SJCRH30 (cell line): ENCODE data around the gene MTHFD2L. TPM values are rescaled to one million over a fixed set of nuclear protein-coding genes. Genes with fewer than 3 reads are reported as not detected.
"Not testable (repeated sequence)": the region's sequence is repeated elsewhere in the genome, so short reads cannot be mapped to it uniquely, and the experiment has no call there.

ENCODE experiments used
- DNase-seq, 2 experiments: peaks; one replicate each; pipeline ENCODE4 v3.0.0-alpha.2; 2015 to 2020
- H3K27ac ChIP-seq: fragments of 250-450 bp; sonication (Bioruptor Pico); 2 replicates; pipeline ENCODE4 v1.5.1; 2020; ENCODE audit warnings: mild to moderate bottlenecking, moderate library complexity
- H3K27me3 ChIP-seq: fragments of 250-450 bp; sonication (Bioruptor Pico); 2 replicates; pipeline ENCODE4 v1.5.1; 2020; ENCODE audit warnings: mild to moderate bottlenecking, moderate library complexity
- H3K36me3 ChIP-seq: fragments of 250-450 bp; sonication (Bioruptor Pico); 2 replicates; pipeline ENCODE4 v1.5.1; 2020; ENCODE audit warnings: mild to moderate bottlenecking, moderate library complexity
- H3K4me1 ChIP-seq: fragments of 250-450 bp; sonication (Bioruptor Pico); 2 replicates; pipeline ENCODE4 v1.5.1; 2020; ENCODE audit warnings: mild to moderate bottlenecking, moderate library complexity
- H3K4me3 ChIP-seq: fragments of 250-450 bp; sonication (Bioruptor Pico); 2 replicates; pipeline ENCODE4 v1.5.1; 2020; ENCODE audit warnings: mild to moderate bottlenecking, moderate library complexity
- H3K9me3 ChIP-seq: fragments of 250-450 bp; sonication (Bioruptor Pico); replicated peaks from 2 replicates; pipeline ENCODE4 v1.5.1; 2020; ENCODE audit warnings: mild to moderate bottlenecking, moderate library complexity
- total RNA-seq: library from RNA; depleted of rRNA; stranded (reverse); fragments of >200 nt; shearing (Covaris generic); gene quantifications from 2 replicates; pipeline ENCODE4 v1.2.3, GENCODE V29; 2014

Gene MTHFD2L
- total RNA-seq, 1 experiment from 2014 or later = 33.3 TPM

DNA sequence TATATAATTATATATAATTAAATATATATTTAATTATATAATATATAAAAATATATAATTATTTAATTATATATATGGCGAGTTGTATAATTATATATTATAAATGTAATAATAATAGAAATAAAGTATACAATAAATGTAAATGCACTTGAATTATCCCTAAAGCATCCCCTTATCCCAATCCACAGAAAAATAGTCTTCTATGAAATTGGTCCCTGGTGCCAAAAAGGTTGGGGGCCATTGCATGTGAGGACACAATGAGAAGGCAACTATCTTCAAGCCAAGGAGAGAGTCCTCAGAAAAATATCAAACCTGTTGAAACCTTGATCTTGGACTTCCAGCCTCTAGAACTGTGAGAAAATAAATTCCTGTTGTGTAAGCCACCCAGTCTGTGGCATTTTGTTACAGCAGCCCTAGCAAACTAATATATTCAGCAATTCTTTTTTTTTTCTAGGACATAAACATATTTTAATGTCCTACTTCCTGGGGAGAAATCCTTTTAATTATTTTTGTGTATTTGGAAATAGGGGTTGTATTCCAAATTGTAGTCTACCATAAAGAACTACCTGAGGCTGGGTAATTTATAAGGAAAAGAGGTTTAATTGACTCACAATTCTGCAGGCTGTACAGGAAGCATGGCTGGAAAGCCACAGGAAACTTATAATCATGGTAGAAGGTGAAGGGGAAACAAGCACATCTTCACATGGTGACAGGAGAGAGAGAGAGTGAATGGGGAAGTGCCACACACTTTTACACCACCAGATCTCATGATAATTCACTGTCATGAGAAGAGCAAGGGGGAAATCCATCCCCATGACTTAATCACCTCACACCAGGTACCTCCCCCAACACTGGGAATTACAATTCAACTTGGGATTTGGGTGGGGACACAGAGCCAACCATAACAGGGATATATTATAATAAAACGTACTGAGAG, 36.0 kb upstream of the MTHFD2L start:
- no peak overlapping the region for H3K27ac ChIP-seq
- no peaks in the 10 kb centered on the region for H3K36me3 ChIP-seq
- peaks cover 4% of the 10 kb centered on the region; the same call in 1 of the 2 replicates for H3K4me1 ChIP-seq
- no peak overlapping the region for H3K4me3 ChIP-seq
- H3K27me3 ChIP-seq = no peaks in the 10 kb centered on the region
- H3K9me3 ChIP-seq = no peaks in the 10 kb centered on the region; the same call in 1 of the 2 replicates
- no peak for DNase-seq

DNA sequence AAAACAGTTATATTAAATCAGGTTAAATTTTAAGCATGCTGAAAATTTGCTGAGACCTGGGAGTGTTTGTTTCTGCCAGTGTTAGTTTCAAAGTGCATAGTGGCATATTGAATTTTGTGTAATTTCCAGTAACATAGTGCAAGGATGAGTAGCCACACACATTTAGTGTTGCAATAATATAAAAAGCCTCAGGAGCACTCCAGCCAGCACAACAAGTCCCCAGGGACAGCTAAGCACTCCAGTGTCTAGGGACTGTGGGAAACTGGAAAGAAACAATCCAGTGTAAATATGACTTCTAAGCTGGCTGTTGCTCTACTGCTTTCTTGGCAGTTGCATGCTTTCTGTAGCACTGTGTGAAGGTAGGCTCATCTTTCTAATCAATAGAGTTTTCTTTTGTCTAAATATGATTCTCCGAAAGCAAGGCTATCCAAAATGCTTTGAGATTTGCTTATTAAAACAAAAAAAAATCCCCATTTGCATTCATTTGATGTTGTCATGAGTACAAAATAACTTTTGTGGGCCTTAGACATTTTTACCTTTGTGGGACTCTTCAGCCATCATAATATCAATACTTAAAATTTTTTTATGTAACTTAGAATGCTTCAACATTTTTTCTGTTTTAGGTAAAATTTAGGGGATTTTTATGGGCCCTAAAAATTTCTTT, 34.7 kb upstream of the MTHFD2L start:
- DNase-seq = peak; percentile 46 to 73
- no peaks in the 10 kb centered on the region for H3K36me3 ChIP-seq
- no peaks in the 10 kb centered on the region; the same call in 1 of the 2 replicates for H3K9me3 ChIP-seq
- H3K27me3 ChIP-seq = no peaks in the 10 kb centered on the region
- peaks cover 8% of the 10 kb centered on the region for H3K4me1 ChIP-seq
- H3K27ac ChIP-seq = no peak overlapping the region
- no peak overlapping the region for H3K4me3 ChIP-seq

DNA sequence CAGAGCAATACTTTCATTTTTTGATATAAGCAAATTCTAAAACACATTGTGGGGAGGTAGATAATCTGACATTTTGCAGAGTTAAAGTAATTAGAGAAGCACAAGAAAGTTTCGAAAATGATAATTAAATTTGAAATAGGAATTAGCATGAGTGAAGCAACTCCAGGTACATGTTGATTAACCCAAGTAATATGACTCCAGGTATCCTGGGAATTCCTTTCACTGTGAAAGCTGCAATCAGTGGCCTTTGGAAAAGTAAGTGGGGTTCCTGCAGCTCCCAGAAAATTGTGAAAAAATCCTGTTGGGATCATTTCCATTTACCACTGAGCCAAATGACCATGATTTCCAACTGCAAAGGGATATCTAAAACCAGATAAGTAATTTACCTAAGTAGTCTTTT, 32.9 kb upstream of the MTHFD2L start:
- H3K9me3 ChIP-seq = no peaks in the 10 kb centered on the region; the same call in 1 of the 2 replicates
- no peak overlapping the region for H3K27ac ChIP-seq
- H3K36me3 ChIP-seq = no peaks in the 10 kb centered on the region
- H3K4me1 ChIP-seq = peaks cover 10% of the 10 kb centered on the region
- H3K27me3 ChIP-seq = no peaks in the 10 kb centered on the region
- no peak for DNase-seq
- no peak overlapping the region for H3K4me3 ChIP-seq

DNA sequence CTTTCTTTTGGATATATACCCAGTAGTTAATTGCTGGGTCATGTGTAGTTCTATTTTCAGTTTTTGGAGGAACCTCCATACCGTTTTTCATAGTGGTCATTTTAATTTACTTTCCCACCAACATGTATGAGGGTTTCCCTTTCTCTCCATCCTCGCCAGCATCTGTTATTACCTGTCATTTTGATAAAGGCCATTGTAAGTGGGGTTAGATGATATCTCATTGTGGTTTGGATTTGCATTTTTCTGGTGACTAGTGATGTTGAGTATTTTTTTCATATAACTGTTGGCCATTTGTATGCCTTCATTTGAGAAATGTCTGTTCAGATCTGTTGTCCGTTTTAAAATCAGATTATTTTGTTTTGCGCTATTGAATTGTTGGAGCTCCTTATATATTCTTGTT, 30.2 kb upstream of the MTHFD2L start:
- H3K4me3 ChIP-seq = no peak overlapping the region
- H3K4me1 ChIP-seq = peaks cover 10% of the 10 kb centered on the region
- no peaks in the 10 kb centered on the region for H3K27me3 ChIP-seq
- no peaks in the 10 kb centered on the region; the same call in 1 of the 2 replicates for H3K9me3 ChIP-seq
- peak in 1 of 2 experiments; percentile 34 for DNase-seq
- H3K36me3 ChIP-seq = no peaks in the 10 kb centered on the region
- no peak overlapping the region for H3K27ac ChIP-seq

DNA sequence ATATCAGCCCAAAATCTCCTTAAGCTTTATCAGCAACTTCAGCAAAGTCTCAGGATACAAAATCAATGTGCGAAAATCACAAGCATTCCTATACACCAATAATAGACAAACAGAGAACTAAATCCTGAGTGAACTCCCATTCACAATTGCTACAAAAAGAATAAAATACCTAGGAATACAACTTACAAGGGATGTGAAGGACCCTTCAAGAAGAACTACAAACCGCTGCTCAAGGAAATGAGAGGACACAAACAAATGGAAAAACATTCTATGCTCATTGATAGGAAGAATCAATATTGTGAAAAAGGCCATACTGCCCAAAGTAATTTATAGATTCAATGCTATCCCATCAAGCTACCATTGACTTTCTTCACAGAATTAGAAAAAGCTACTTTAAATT, 27.1 kb upstream of the MTHFD2L start:
- H3K36me3 ChIP-seq, H3K27ac ChIP-seq, H3K4me1 ChIP-seq, H3K4me3 ChIP-seq, H3K9me3 ChIP-seq, DNase-seq, H3K27me3 ChIP-seq: not testable (repeated sequence)

DNA sequence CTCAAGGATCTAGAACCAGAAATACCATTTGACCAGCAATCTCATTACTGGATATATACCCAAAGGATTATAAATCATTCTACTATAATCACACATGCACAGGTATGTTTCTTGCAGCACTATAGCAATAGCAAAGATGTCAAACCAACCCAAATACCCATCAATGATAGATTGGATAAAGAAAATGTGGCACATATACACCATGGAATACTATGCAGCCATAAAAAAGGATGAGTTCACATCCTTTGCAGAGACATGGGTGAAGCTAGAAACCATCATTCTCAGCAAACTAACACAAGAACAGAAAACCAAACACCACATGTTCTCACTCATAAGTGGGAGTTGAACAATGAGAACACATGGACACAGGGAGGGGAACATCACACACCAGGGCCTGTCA, 25.7 kb upstream of the MTHFD2L start:
- not testable (repeated sequence) for H3K27ac ChIP-seq, H3K27me3 ChIP-seq, H3K9me3 ChIP-seq, H3K4me3 ChIP-seq, H3K4me1 ChIP-seq, DNase-seq, H3K36me3 ChIP-seq

DNA sequence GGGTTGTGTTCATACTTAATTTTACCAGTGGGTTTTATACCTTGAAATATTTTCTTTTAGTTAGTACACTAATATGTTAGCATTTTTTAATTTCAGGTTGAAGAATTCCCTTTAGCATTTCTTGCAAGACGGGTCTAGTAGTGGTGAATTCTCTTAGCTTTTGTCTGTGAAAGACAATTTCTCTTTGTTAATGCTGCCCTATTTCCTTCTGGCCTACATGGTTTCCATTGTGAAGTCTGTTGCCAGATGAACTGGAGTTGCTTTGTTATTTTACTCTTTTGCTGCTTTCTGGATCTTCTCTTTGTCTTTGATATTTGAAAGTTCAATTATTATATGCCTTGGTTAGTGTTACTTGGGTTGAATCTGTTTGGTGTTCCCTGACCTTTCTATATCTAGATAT, 25.0 kb upstream of the MTHFD2L start:
- Histone ChIP-seq H3K27me3 (no peaks in the 10 kb centered on the region), H3K36me3 (no peaks in the 10 kb centered on the region), H3K4me3 (no peak overlapping the region), H3K27ac (no peak overlapping the region), H3K4me1 (peaks cover 5% of the 10 kb centered on the region), H3K9me3 (no peaks in the 10 kb centered on the region)
- DNase-seq = no peak

DNA sequence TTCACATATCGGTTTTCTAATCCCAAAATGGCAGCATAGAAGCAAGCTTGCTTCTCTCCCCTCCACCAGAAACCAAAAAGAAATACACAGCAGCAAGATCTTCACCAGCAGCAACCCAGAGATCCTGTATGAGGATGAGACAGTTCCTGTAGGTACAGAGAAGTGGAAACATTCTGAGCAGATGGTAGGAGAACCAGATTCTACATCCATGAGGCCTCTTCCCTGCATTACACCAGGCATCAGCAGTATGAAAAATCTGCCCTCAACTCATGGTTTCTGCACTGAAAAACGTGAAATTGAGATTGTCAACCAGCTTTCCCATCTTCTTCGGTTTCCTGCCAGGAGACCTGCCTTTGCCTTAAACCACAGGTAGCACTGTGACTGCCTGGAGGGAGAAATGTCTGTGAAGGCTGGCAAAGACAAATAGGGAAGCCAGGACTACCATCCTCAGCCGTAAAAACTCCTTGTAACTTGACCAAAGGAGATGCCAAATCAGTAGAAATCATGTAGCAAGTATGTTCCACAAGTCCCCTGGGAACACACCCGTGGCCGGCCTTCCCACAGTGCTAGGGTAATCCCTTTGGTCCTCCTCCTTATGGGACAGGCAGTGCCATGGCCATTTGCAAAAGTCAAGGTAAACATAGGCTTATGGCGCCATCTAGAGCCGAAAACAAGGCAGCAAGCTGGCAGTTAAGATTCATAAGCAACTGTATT, 24.0 kb upstream of the MTHFD2L start:
- Histone ChIP-seq H3K9me3 (no peaks in the 10 kb centered on the region), H3K27me3 (no peaks in the 10 kb centered on the region), H3K4me1 (no peaks in the 10 kb centered on the region), H3K27ac (no peak overlapping the region), H3K4me3 (no peak overlapping the region), H3K36me3 (no peaks in the 10 kb centered on the region)
- DNase-seq = peak; percentile 87 to 92

DNA sequence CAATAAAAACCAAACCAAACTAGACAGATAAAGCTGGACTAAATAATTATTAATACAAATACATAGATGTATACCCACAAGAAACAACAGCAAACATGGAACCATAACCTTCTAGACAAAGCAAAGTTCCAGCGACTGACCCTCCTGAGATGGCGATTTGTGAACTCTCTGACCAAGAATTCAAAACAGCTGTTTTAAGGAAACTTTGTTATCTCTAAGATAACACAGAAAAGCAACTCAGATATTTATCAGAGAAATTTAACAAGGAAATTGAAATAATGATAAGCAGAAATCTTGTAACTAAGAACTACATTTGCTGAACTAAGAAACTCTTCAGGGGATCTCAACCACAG, 23.4 kb upstream of the MTHFD2L start:
- H3K27me3 ChIP-seq = no peaks in the 10 kb centered on the region
- DNase-seq = no peak
- H3K27ac ChIP-seq = no peak overlapping the region
- H3K9me3 ChIP-seq = no peaks in the 10 kb centered on the region
- H3K36me3 ChIP-seq = no peaks in the 10 kb centered on the region
- H3K4me1 ChIP-seq = no peaks in the 10 kb centered on the region
- H3K4me3 ChIP-seq = no peak overlapping the region

DNA sequence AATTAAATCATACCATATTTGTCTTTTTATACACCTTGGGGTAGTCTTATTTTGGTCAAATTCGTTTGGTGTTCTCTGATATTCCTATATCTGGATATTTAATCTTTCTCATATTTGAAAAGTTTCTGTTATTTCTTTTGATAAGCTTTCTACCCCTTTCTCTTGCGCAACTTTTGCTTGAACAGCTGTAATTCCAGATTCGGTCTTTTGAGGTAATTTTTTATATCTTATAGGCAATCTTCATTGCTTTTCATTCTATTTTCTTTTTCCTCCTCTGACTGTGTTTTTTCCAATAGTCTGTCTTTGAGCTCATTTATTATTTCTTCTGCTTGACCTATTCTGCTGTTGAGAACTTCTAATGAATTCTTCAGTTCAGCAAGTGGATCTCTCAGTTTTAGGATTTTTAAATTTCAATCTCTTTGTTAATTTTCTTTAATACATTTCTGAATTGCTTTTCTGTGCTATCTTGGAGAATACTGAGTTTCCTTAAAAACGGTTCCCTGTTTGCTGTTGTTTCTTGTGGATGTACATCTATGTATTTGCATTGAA, 11.3 kb upstream of the MTHFD2L start:
- no peaks in the 10 kb centered on the region for H3K27me3 ChIP-seq
- no peak overlapping the region for H3K4me3 ChIP-seq
- H3K27ac ChIP-seq = no peak overlapping the region
- H3K36me3 ChIP-seq = no peaks in the 10 kb centered on the region
- H3K9me3 ChIP-seq = 0 out of 2 replicates have a peak, but pooled peaks cover 5% of the 10 kb centered on the region
- DNase-seq = no peak
- H3K4me1 ChIP-seq = peaks cover 6% of the 10 kb centered on the region

DNA sequence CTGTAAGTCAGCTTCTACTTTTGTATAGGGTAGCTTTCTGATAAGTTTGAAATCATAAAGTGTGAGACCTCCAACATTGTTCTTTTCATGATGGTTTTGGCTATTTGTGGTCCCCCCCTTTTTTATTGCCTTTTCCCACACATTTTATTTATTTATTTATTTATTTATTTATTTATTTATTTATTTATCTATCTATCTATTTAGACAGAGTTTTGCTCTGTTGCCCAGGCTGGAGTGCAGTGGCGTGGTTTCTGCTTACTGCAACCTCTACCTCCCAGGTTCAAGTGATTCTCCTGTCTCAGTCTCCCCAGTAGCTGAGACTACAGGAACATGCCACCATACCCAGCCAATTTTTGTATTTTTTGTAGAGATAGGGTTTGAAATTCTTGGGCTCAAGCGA, 9.7 kb upstream of the MTHFD2L start:
- Histone ChIP-seq H3K4me1 (no peaks in the 10 kb centered on the region), H3K4me3 (no peak overlapping the region), H3K9me3 (0 out of 2 replicates have a peak, but pooled peaks cover 3% of the 10 kb centered on the region), H3K36me3 (no peaks in the 10 kb centered on the region), H3K27me3 (no peaks in the 10 kb centered on the region), H3K27ac (no peak overlapping the region)
- DNase-seq = no peak

DNA sequence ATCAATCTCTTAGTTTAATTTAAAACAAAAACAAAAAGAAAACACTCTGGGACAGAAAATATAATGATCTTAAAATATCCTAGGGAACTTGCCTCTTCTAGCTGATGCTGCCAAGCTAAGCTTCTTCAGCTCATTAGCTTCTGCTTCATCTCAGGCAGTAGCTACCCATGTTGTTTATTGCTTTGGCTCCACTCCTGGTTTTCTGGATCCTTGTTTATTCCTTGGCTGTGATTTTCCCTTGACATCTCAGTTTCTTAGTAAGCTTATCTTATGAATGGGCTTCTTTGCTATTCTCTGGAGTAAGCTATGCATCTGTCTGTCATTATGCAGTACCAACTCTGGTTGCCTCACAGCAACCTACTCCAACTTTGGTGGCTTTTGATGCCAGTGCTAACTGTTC, 5.1 kb upstream of the MTHFD2L start:
- H3K27me3 ChIP-seq = no peaks in the 10 kb centered on the region
- no peaks in the 10 kb centered on the region for H3K9me3 ChIP-seq
- no peaks in the 10 kb centered on the region for H3K36me3 ChIP-seq
- no peak overlapping the region for H3K27ac ChIP-seq
- peaks cover 4% of the 10 kb centered on the region; the same call in 1 of the 2 replicates for H3K4me1 ChIP-seq
- DNase-seq = no peak
- H3K4me3 ChIP-seq = no peak overlapping the region

DNA sequence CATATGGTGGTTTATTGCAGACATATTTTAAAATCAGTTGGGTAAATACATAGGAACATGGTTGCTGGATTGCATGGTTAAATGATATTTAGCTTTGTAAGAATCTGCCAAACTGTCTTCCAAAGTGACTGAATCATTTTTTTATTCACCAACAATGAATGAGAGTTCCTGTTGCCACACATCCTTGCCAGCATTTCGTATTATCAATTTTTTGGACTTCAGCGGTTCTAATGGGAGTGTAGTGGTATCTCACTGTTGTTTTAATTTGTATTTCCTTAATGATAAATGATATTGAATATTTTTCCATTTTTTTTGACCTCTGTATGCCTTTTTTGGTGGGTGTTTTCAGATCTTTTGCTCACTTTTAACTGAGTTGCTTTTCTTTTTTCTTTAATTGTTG, 1.4 kb upstream of the MTHFD2L start:
- peaks cover 15% of the 10 kb centered on the region for H3K36me3 ChIP-seq
- no peak overlapping the region for H3K27ac ChIP-seq
- H3K9me3 ChIP-seq = no peaks in the 10 kb centered on the region
- no peak for DNase-seq
- peaks cover 19% of the 10 kb centered on the region for H3K4me1 ChIP-seq
- H3K4me3 ChIP-seq = peak overlapping the region; percentile 73; the same call in 1 of the 2 replicates
- no peaks in the 10 kb centered on the region for H3K27me3 ChIP-seq

DNA sequence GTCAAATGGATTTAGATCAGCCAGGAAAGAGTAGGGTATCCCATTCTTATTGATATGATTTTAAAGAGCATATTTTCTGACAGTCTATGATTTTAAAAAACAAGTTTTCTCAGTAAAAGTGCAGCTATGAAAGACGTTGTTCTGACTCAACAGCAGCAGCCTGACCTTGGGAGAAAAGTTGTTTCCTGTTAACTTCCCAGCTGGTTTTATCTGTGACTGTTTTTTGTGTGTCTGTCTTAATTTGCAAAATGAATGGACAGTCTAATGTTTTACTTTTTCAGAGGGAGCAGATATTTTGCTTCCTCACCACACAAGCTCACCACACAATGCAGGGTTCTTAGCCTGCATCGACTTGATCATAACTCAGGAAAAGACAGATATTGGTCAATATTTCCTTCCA, 764 bp upstream of the MTHFD2L start:
- DNase-seq = no peak

More for the DNA sequence above, 764 bp upstream of the MTHFD2L start:
- H3K9me3 ChIP-seq = no peaks in the 10 kb centered on the region
- H3K36me3 ChIP-seq = peaks cover 15% of the 10 kb centered on the region
- H3K4me3 ChIP-seq = peak overlapping the region; percentile 73
- no peaks in the 10 kb centered on the region for H3K27me3 ChIP-seq
- peak overlapping the region; percentile 85 for H3K27ac ChIP-seq
- H3K4me1 ChIP-seq = peaks cover 26% of the 10 kb centered on the region
